ENCODE data around the gene INHBA.

INHBA gene

DNA sequence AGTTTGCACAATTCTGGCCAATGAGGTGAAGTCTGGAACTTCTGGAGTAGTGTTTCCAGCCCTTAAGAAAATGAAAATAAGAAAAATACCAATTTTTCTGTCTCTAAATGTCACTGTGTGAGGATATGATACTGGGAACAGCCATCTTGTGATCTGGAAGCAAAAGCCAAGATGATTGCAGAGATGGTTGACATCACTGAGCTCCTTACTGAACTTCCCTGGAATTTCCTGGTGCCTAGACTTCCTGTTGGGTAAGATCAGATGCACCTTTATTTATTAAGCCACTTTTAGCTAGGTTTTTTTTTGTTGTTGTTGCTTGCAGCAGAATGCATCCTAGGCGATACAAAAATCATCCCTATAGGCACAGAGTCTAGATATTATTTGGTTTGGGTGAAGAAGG lies 27.3 kb upstream of the INHBA start:
- H3K4me1 Mint-ChIP-seq: peaks cover 15% of the 10 kb centered on the region
- H3K36me3 Mint-ChIP-seq: no peaks in the 10 kb centered on the region
- H3K4me3 Mint-ChIP-seq: no peak overlapping the region
- no peak for ATAC-seq
- no peak overlapping the region for H3K27ac Mint-ChIP-seq
- no peaks in the 10 kb centered on the region for H3K27me3 Mint-ChIP-seq
- H3K9me3 Mint-ChIP-seq: no peaks in the 10 kb centered on the region

DNA sequence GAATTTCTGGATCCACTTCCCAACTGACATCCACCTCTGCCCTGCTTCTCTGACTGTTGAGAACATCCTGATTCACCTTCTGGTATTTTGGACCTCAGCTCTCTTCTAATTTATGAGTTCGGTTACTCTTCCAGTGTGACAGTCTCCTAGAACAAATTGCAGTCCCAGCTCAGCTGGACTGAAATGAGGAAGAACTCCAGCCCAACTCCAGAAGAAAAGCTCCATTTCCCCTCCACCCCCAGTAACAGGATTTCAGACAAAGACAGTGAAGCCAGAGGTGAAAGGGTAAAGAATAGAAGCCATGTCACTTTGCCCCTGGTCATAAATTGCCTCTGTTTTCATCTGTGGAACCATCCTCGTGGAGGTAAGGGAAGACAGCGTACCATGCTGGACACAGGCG lies 26.2 kb upstream of the INHBA start:
- H3K27ac Mint-ChIP-seq: no peak overlapping the region
- no peaks in the 10 kb centered on the region for H3K36me3 Mint-ChIP-seq
- no peaks in the 10 kb centered on the region for H3K9me3 Mint-ChIP-seq
- H3K4me3 Mint-ChIP-seq: no peak overlapping the region
- no peak for ATAC-seq
- peaks cover 22% of the 10 kb centered on the region for H3K4me1 Mint-ChIP-seq
- H3K27me3 Mint-ChIP-seq: no peaks in the 10 kb centered on the region

DNA sequence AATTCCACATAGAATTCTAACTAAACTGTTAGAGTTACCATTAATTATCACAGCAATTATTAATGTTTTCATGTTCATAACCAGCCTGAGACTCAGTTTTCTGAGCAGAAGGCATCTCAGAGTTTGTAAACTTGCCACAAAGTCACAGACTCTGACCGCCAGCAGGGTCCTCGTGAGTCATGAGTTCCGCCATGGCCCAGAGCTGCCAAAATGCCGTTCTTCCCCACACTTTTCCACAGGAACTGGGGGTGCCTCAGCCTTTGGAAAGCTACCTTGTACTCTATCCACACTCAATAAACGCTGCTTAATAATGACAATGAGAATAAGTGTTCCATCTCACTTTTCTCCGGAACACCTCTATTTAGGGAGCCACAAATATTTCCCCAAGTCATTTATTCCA lies 22.1 kb upstream of the INHBA start:
- no peak for ATAC-seq
- Mint-ChIP-seq H3K4me3 (no peak overlapping the region), H3K9me3 (no peaks in the 10 kb centered on the region), H3K36me3 (no peaks in the 10 kb centered on the region), H3K4me1 (peaks cover 7% of the 10 kb centered on the region), H3K27me3 (peaks cover 11% of the 10 kb centered on the region), H3K27ac (no peak overlapping the region)

DNA sequence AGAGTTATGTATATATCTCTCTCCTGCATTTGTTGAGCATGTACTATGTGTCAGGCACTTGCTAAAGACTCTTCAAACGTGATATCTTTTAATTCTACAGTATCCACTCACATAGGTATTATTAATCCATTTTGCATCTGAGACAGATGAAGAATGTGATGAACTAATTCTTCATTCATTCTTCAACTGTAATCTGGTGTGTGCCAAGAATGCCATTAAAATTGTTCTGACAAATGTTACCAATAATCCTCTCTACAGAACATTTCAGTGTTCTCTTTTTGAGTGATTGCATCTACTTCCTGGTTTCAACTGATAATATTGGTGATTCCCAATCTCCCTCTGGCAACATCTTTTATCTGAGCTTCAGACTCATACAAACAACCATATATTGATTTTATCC lies 18.0 kb upstream of the INHBA start:
- Mint-ChIP-seq H3K36me3 (no peaks in the 10 kb centered on the region), H3K27ac (no peak overlapping the region), H3K4me1 (peaks cover 7% of the 10 kb centered on the region), H3K27me3 (peaks cover 11% of the 10 kb centered on the region), H3K4me3 (no peak overlapping the region), H3K9me3 (no peaks in the 10 kb centered on the region)
- ATAC-seq: no peak

DNA sequence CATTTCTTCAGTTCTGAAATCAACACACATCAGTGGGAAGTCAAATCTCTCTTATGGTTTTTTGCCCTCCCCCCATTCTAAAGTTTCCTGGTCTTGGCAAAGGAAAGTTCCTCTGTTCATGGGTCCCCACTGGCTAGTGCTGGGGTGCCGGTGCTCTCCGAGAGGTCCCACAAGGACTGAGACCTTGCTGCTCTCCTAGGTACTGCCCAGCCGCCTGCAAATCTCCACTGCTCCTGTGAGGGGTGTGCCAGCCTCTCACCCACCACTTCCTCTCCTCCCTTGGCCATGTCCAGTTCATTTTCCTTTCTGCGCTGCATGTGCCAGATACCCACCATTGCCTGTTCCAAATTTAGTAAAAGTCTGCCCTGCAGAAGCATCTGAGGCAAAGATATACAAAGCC lies 17.2 kb upstream of the INHBA start:
- no peaks in the 10 kb centered on the region for H3K9me3 Mint-ChIP-seq
- H3K27me3 Mint-ChIP-seq: peaks cover 11% of the 10 kb centered on the region
- H3K4me3 Mint-ChIP-seq: no peak overlapping the region
- H3K4me1 Mint-ChIP-seq: peaks cover 7% of the 10 kb centered on the region
- no peak overlapping the region for H3K27ac Mint-ChIP-seq
- no peak for ATAC-seq
- no peaks in the 10 kb centered on the region for H3K36me3 Mint-ChIP-seq

DNA sequence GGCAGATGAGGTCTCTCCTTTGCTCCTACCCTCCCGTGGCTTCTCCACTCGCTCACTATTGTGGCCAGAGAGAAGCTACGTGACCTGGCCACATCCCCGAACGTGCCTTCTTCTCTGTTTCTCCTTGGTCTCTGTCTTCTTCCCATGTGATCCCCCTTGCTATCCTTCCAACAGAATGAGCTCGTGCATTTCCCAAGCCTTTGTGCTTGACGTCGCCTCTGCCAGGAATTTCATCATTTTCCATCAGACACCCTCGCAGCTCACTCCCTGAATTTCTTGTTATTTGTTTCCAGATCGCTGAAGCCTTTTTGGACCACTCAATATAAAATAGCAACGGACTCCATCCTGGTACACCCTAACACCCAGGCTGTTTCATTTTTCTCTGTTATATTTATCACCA lies 13.8 kb upstream of the INHBA start:
- Mint-ChIP-seq H3K4me1 (no peaks in the 10 kb centered on the region), H3K27ac (no peak overlapping the region), H3K4me3 (no peak overlapping the region), H3K36me3 (no peaks in the 10 kb centered on the region), H3K9me3 (no peaks in the 10 kb centered on the region), H3K27me3 (no peaks in the 10 kb centered on the region)
- ATAC-seq: no peak

DNA sequence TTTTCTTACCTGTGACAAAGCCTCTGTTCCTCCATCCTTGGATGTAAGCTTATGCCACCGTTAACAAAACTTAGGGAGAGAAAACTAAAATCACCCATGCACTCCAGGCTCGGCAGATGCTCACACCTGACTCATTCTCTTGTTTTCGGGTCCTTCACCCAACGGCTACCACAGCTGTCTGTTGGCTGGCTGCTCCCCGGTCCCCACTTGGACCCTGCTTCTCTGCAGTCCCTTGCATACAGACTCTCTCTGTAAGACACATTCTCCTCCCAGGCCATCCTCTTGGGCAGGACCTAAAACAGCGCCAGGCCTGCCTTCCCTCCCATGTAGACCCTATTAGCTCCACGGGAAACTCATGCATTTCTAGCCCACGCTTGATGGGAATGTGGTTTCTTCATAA lies 12.1 kb upstream of the INHBA start:
- no peak overlapping the region for H3K4me3 Mint-ChIP-seq
- H3K9me3 Mint-ChIP-seq: no peaks in the 10 kb centered on the region
- ATAC-seq: no peak
- no peaks in the 10 kb centered on the region for H3K36me3 Mint-ChIP-seq
- H3K27ac Mint-ChIP-seq: no peak overlapping the region
- no peaks in the 10 kb centered on the region for H3K27me3 Mint-ChIP-seq
- H3K4me1 Mint-ChIP-seq: no peaks in the 10 kb centered on the region

DNA sequence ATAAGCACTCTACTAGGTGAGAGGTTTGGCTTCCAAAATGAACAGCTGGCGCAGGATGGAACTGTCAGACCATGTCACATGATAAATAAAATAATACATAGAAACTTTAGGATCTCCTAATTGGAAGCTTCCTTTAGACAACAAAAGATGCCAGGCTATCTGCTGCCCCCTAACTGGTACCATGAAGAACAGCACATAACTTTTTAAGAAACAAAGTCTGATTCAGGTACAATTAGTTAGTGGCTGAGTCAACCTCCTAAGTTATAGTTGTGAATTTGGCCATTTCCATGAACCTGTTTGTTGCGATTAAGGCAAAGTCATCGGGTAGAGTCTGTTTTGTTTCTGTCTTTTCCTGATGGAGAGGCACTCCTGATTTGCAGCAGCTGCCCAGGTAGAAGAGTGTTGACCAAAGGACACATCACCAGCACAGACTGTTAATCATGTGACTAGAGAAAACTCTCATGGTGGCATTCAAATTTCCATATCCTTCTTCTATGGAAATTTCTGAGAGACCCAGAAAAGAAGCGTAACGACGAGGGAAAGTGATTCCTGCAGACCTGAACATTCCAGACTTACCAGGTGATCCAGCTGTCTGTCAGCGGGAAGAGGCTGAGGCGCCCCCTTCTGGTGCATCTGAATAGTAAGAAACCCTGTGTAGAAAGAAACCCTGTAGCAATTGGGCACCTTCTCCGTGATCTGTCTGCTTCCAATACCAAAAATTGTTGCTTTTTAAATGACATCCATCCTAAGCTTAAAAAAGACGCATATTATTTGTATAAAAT lies 8.6 kb upstream of the INHBA start:
- no peak for ATAC-seq
- Mint-ChIP-seq H3K36me3 (no peaks in the 10 kb centered on the region), H3K9me3 (no peaks in the 10 kb centered on the region), H3K4me3 (no peak overlapping the region), H3K27ac (no peak overlapping the region), H3K27me3 (no peaks in the 10 kb centered on the region), H3K4me1 (no peaks in the 10 kb centered on the region)

DNA sequence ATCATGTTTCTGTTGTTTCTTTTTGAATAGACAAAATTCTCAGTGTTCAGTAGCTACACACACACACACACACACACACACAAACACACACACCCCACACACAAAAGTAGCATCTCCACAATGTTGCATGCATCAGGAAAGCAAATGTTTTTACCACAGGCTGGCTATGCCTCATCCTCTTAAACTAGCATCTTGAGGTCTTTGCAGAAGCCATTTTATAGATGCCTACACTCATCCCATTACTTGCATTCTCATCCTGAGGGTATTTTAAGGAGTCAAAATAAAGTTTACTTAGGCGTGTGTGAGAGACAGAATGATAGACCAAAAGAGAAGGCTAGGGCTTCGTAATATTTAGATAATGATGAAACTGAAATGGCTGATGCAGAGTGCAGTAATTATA lies 7.9 kb upstream of the INHBA start:
- no peak for ATAC-seq
- no peak overlapping the region for H3K4me3 Mint-ChIP-seq
- no peak overlapping the region for H3K27ac Mint-ChIP-seq
- peaks cover 3% of the 10 kb centered on the region for H3K4me1 Mint-ChIP-seq
- H3K36me3 Mint-ChIP-seq: no peaks in the 10 kb centered on the region
- H3K9me3 Mint-ChIP-seq: no peaks in the 10 kb centered on the region
- no peaks in the 10 kb centered on the region for H3K27me3 Mint-ChIP-seq

DNA sequence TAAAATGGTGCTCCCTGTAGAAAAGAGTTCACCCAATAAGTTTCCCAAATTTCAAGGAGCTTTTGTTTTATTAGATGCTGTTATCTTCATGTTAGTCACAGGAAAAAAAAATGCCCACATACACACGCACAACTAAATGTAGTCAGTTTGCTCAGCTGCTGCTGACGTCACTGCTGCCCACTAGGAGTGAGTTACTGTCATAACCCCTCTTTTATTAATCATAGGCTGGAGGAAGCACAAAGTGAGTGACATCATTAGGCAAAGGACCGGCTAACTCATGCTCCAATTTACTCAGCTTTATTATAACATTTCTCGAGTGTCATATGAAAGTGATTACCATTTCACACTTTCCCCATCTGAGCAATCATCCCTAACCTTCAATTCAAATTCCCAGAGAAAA lies 6.7 kb upstream of the INHBA start:
- Mint-ChIP-seq H3K4me3 (no peak overlapping the region), H3K27me3 (no peaks in the 10 kb centered on the region), H3K4me1 (peaks cover 14% of the 10 kb centered on the region), H3K27ac (no peak overlapping the region), H3K9me3 (no peaks in the 10 kb centered on the region), H3K36me3 (no peaks in the 10 kb centered on the region)
- no peak for ATAC-seq

DNA sequence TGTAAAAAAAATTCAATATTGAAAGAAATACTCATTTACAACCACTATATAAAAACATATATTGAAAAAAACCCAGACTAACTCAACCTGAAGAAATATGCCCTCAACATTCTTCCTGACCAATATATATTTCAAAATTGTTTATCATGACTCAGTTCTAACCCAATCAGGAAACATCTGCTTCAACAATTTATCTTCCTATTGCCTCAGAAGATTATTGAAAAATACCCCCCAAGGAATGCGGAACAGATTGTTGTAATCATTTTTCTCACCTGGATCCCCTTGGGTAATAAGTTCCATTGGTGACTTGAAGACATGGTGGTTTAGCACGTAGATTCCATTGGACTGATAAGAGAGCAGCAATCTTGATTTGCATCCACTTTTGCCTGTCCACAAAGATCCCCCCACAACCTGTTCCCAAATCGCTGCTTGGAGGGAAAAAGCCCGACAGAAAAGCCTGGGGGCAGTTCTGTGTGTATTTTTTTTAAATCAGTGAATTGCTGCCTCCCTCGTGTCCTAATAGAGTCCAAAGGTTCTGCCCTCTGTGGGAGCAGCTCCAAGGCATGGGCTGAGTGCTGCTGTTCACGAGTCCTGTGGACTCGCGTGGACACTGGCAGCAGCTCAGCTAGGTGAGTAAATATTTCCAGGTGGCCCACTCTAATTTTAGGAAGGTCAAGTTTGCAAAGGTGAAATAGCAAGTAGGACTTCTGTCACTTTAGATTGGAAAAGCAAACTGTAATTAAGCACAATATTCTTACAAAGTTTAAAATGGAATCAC lies 5.9 kb upstream of the INHBA start:
- Mint-ChIP-seq H3K27me3 (no peaks in the 10 kb centered on the region), H3K4me3 (no peak overlapping the region), H3K36me3 (no peaks in the 10 kb centered on the region), H3K9me3 (no peaks in the 10 kb centered on the region), H3K4me1 (peaks cover 21% of the 10 kb centered on the region), H3K27ac (no peak overlapping the region)
- ATAC-seq: no peak

DNA sequence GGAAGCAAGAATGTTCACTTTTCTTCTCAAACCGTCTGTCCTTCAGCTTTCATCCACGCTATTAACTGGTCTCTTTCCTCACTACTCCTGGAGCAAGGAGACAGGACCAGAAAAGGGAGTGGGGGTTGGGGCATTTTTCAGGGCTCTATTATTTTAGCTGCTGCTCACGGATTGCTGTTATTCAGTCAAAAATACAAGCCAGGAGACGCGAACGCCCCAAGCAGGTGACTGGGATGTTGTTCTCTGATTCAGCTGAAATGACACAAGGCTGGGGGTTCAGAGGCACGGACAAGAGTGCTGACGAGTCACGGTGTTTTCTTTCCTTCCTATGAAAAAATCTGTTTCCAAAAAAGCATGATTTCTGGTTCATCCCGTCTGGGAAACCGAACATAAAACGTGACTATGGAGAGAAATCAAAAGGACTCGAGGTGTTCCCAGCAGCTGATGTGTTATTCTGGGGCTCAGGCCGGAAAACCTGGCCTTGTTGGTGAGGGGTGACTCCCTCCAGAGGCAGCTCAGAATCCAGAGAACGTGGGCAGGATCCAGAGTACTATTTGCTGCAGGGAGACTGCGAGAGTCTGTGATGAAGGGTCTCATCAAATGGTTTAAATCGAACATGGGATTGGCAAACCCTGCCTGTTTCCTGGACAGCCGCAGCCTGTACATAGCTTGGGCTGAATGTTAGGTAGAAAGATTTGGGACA lies 3.5 kb upstream of the INHBA start:
- no peaks in the 10 kb centered on the region for H3K9me3 Mint-ChIP-seq
- H3K27ac Mint-ChIP-seq: no peak overlapping the region
- ATAC-seq: no peak
- peaks cover 22% of the 10 kb centered on the region for H3K4me1 Mint-ChIP-seq
- H3K27me3 Mint-ChIP-seq: peaks cover 9% of the 10 kb centered on the region
- no peak overlapping the region for H3K4me3 Mint-ChIP-seq
- no peaks in the 10 kb centered on the region for H3K36me3 Mint-ChIP-seq

DNA sequence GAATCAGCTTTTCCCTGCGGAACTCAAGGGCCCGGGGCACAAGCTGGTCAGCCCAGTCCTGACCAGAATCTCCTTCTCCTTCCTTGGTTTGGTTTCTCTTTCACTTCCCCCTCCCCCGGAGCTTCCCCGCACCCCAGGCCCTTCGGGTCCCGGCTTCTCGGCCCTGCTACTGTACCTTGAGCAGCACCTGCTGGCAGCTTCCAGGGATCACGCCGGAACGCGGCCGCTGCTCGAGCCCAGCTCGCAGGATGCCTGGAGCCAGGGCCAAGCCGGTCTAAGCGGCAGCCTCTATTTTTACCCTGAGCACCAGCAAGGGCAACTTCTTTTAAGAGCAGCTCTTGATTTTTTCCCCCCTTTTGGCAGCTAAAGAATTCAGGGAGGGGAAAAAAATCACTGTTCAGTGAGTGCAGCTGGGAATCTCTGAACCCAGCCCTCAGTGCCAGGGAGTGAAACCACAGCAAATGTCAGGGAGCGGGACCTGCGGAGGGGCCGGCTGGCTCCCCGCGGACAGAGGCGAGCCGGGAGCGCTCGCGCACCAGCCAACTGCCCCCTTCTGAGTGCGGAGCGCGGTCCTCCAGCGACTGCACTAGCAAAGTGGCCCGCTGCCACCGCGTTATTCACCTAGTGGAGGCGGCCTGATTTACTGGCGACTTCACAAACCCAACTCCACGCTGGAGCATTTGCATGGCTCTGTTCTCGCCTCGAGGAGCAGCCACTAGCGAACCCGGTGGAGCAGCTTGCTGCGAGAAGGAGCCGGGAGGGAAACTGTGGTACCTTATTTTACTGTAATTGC lies 2.4 kb upstream of the INHBA start:
- H3K4me1 Mint-ChIP-seq: peaks cover 33% of the 10 kb centered on the region

DNA sequence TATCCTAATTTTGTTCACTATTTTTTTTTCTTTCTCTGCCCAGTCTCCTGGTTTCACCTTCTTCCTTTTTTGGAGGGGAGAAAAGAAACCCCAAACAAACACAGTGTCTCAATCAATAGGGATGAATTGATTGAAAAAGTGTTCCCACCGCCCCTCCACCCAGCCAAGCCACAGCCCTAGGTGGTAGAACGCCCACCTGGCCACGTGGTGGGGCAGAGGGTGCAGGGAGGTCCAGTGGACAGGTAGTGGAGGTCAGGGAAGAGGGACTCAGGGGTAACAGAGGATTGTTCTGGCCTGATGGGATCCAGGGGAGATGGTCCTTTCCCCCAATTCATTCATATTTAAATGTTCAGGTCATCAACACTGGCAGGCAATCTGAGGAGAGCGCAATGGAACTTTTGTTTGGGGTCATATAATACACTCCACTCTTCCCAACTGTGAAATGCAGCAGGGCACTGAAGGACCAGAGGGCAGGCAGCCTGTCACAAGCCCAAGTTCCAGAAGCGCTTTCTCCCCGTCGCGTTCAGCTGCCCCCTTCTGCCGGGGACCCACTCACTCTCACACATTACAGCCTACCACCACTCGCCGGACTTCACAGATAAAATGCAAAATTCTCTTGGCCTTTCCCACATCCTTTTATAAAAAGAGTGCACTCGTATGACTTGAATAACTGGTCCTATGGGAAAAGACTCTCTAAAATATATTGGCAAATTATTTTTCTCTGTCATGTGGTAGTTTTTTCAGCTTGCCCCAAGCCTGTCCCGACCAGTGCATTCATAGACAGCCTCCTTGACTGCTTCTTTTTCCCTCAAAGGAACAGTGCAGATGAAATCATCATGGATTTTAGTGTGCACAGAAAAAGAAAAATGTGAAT lies 1.6 kb downstream of the INHBA start:
- Mint-ChIP-seq H3K4me1 (peaks cover 44% of the 10 kb centered on the region), H3K4me3 (no peak overlapping the region), H3K27ac (no peak overlapping the region), H3K9me3 (no peaks in the 10 kb centered on the region), H3K36me3 (no peaks in the 10 kb centered on the region), H3K27me3 (peaks cover 38% of the 10 kb centered on the region)
- ATAC-seq: no peak

More for the DNA sequence above, 2.4 kb upstream of the INHBA start:
- H3K9me3 Mint-ChIP-seq: no peaks in the 10 kb centered on the region
- ATAC-seq: peak; percentile 91
- H3K36me3 Mint-ChIP-seq: no peaks in the 10 kb centered on the region
- H3K4me3 Mint-ChIP-seq: peak overlapping the region; percentile 83
- H3K27me3 Mint-ChIP-seq: peaks cover 20% of the 10 kb centered on the region
- peak overlapping the region; percentile 74 for H3K27ac Mint-ChIP-seq
